Astrocyte (in vitro differentiated cells and primary cell): ENCODE data around the gene FARS2. TPM values are rescaled to one million over a fixed set of nuclear protein-coding genes. Genes with fewer than 3 reads are reported as not detected.

Source experiments
- DNase-seq: peaks from one replicate; pipeline ENCODE4 v3.0.0-alpha.2; 2010; ENCODE audit warnings: low read depth
- FAIRE-seq: peaks from 2 replicates; lab custom pipeline; 2011; peaks lifted over from hg19 to GRCh38; lab: Jason Lieb, UNC
- H2AFZ ChIP-seq: 2 replicates; pipeline ENCODE4 v1.6.0; 2012; ENCODE audit warnings: low read depth, low read length, inconsistent platforms
- H3K27ac ChIP-seq: 2 replicates; pipeline ENCODE4 v1.5.1; 2011; ENCODE audit warnings: low read depth, low read length, inconsistent platforms
- H3K27me3 ChIP-seq: 2 replicates; pipeline ENCODE4 v1.6.0; 2011; ENCODE audit warnings: low read length, inconsistent platforms; ENCODE audit not compliant: insufficient read depth
- H3K36me3 ChIP-seq: 2 replicates; pipeline ENCODE4 v1.5.1; 2011; ENCODE audit warnings: low read length, inconsistent platforms; ENCODE audit not compliant: insufficient read depth
- H3K4me1 ChIP-seq: 2 replicates; pipeline ENCODE4 v1.5.1; 2011; ENCODE audit warnings: low read length, inconsistent platforms; ENCODE audit not compliant: insufficient read depth
- H3K4me2 ChIP-seq: 2 replicates; pipeline ENCODE4 v1.6.0; 2012; ENCODE audit warnings: low read length, inconsistent platforms
- H3K4me3 ChIP-seq: 2 replicates; pipeline ENCODE4 v1.5.1; 2011; ENCODE audit warnings: low read depth, mild to moderate bottlenecking, low read length, inconsistent platforms; ENCODE audit not compliant: insufficient read depth
- H3K79me2 ChIP-seq: 2 replicates; pipeline ENCODE4 v1.6.0; 2012; ENCODE audit warnings: mild to moderate bottlenecking, low read length, inconsistent platforms; ENCODE audit not compliant: insufficient read depth
- H3K9ac ChIP-seq: 2 replicates; pipeline ENCODE4 v1.6.0; 2012; ENCODE audit warnings: mild to moderate bottlenecking, low read length, inconsistent platforms
- H3K9me3 ChIP-seq: 2 replicates; pipeline ENCODE4 v1.5.1; 2012; ENCODE audit warnings: low read depth, mild to moderate bottlenecking, low read length, inconsistent platforms; ENCODE audit not compliant: insufficient read depth
- H4K20me1 ChIP-seq: 2 replicates; pipeline ENCODE4 v1.6.0; 2012; ENCODE audit warnings: low read length, inconsistent platforms; ENCODE audit not compliant: insufficient read depth
- H3K27ac Mint-ChIP-seq: one replicate; pipeline ENCODE4 v1.8.0; 2021; ENCODE audit warnings: mild to moderate bottlenecking, mixed read lengths; ENCODE audit not compliant: unreplicated experiment
- H3K27me3 Mint-ChIP-seq: one replicate; pipeline ENCODE4 v1.8.0; 2021; ENCODE audit warnings: low read depth, mixed read lengths; ENCODE audit not compliant: unreplicated experiment
- H3K36me3 Mint-ChIP-seq: one replicate; pipeline ENCODE4 v1.8.0; 2021; ENCODE audit warnings: low read depth, mixed read lengths; ENCODE audit not compliant: unreplicated experiment
- H3K4me1 Mint-ChIP-seq: one replicate; pipeline ENCODE4 v1.8.0; 2021; ENCODE audit warnings: low read depth, mixed read lengths; ENCODE audit not compliant: unreplicated experiment
- H3K4me3 Mint-ChIP-seq: one replicate; pipeline ENCODE4 v1.8.0; 2021; ENCODE audit warnings: mild to moderate bottlenecking, moderate library complexity, mixed read lengths; ENCODE audit not compliant: unreplicated experiment
- H3K9me3 Mint-ChIP-seq: one replicate; pipeline ENCODE4 v1.8.0; 2021; ENCODE audit warnings: mild to moderate bottlenecking, mixed read lengths; ENCODE audit not compliant: unreplicated experiment
- EZH2 ChIP-seq: IDR thresholded peaks from 2 replicates; pipeline ENCODE4 v1.6.1; 2012; ENCODE audit warnings: mild to moderate bottlenecking, low read length, inconsistent platforms; ENCODE audit not compliant: insufficient read depth
- total RNA-seq: library from RNA; stranded (reverse); gene quantifications from 2 replicates; pipeline ENCODE4 v1.2.1, GENCODE V29; 2021
- TF ChIP-seq, protein P1 (sequence below): IDR thresholded peaks from 2 replicates; pipeline ENCODE4 v1.5.1; 2011; ENCODE audit warnings: low read depth, mild to moderate bottlenecking, inconsistent platforms, low read length, moderate library complexity; ENCODE audit not compliant: insufficient read depth

Gene FARS2
- total RNA-seq, 1 donor from 2014 or later = 13.3 TPM

DNA sequence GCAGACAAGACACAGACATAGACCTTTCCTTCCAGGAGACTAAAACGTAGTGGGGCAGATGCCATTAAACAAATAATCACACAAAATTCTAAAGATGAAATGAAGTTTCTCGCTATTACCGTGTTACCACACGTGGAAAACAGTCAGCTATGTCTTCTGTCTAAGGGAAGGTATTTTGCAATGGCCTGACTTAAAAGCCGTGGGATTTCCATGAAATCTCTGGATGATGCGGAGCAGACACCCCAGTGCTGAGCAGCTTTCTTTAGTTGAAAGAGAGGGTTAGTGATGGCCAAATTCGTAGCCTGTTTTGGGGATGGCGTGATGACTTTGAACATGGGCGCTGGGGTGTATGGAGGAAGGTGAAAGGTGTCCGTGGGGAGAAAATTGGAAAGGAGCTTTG, 463.6 kb downstream of the FARS2 start:
- Histone ChIP-seq H2AFZ (no peak overlapping the region), H4K20me1 (no peaks in the 10 kb centered on the region), H3K36me3 (no peaks in the 10 kb centered on the region), H3K79me2 (no peaks in the 10 kb centered on the region), H3K4me2 (no peak overlapping the region), H3K4me1 (peaks cover 16% of the 10 kb centered on the region), H3K27ac (no peak overlapping the region), H3K9me3 (no peaks in the 10 kb centered on the region), H3K9ac (no peak overlapping the region), H3K27me3 (no peaks in the 10 kb centered on the region), H3K4me3 (no peak overlapping the region)
- Mint-ChIP-seq H3K4me1 (peaks cover 4% of the 10 kb centered on the region), H3K4me3 (no peak overlapping the region), H3K9me3 (no peaks in the 10 kb centered on the region), H3K36me3 (no peaks in the 10 kb centered on the region), H3K27ac (no peak overlapping the region), H3K27me3 (no peaks in the 10 kb centered on the region)
- DNase-seq (no peak), FAIRE-seq (no peak)
- TF ChIP-seq, protein P1, sequence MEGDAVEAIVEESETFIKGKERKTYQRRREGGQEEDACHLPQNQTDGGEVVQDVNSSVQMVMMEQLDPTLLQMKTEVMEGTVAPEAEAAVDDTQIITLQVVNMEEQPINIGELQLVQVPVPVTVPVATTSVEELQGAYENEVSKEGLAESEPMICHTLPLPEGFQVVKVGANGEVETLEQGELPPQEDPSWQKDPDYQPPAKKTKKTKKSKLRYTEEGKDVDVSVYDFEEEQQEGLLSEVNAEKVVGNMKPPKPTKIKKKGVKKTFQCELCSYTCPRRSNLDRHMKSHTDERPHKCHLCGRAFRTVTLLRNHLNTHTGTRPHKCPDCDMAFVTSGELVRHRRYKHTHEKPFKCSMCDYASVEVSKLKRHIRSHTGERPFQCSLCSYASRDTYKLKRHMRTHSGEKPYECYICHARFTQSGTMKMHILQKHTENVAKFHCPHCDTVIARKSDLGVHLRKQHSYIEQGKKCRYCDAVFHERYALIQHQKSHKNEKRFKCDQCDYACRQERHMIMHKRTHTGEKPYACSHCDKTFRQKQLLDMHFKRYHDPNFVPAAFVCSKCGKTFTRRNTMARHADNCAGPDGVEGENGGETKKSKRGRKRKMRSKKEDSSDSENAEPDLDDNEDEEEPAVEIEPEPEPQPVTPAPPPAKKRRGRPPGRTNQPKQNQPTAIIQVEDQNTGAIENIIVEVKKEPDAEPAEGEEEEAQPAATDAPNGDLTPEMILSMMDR = no peak
- no peak for TF ChIP-seq EZH2

DNA sequence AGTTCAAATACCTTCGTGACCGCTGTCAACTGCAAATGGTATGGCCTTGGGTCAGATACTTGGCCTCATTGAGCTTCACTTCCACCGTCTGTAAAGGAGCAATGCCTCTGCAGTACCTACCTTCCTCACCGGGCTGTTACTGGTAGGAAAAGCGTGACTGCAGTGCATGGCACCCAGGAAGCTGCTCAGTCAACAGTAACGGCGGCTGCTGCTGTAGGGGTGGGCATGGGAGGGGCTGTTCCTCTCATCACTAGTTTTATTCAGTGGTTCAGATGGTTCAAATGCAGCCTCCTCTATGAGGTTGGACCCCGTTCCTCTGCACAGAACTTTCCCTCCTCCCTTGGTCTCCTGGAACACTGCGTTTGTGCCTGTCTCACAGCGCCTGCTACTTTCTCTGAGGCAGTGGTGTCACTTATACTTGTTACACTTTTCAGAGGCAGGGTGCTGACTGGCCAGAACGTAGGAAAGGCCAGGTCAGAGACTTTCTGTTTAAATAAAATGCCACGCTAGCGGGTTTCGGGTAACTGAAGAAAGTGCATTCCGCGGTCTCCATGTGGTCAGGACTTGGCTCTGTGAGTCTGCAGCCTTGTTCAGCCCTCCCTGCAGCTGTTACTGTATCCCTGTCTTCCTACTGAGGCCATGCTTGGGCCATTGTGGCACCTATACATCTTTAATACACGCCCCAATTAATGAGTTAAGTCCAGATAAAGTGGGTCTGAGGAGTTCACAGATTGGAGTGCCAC, 465.8 kb downstream of the FARS2 start:
- Mint-ChIP-seq H3K9me3 (peaks cover 2% of the 10 kb centered on the region), H3K4me3 (no peak overlapping the region), H3K27me3 (no peaks in the 10 kb centered on the region), H3K36me3 (no peaks in the 10 kb centered on the region), H3K4me1 (peaks cover 4% of the 10 kb centered on the region), H3K27ac (no peak overlapping the region)
- H4K20me1 ChIP-seq = no peaks in the 10 kb centered on the region
- DNase-seq = peak; percentile 10
- H3K27ac ChIP-seq = no peak overlapping the region
- H3K9me3 ChIP-seq = no peaks in the 10 kb centered on the region
- peaks cover 16% of the 10 kb centered on the region for H3K4me1 ChIP-seq
- no peaks in the 10 kb centered on the region for H3K27me3 ChIP-seq
- H2AFZ ChIP-seq = no peak overlapping the region
- H3K36me3 ChIP-seq = no peaks in the 10 kb centered on the region
- TF ChIP-seq, protein P1 = no peak
- no peak for TF ChIP-seq EZH2
- no peak overlapping the region for H3K9ac ChIP-seq
- FAIRE-seq = no peak
- H3K79me2 ChIP-seq = no peaks in the 10 kb centered on the region
- no peak overlapping the region for H3K4me3 ChIP-seq
- no peak overlapping the region for H3K4me2 ChIP-seq
